GM18508 (cell line): Measurements from ENCODE around the gene TUSC2.

ENCODE experiments used
- ATAC-seq: cut with Tn5 transposase; IDR thresholded peaks from one replicate; pipeline ENCODE4 v1.9.1; 2021; ENCODE audit warnings: moderate number of reproducible peaks; ENCODE audit not compliant: insufficient read depth, unreplicated experiment

Gene TUSC2

GRCh38 chr3:50327943-50328691, at the start of gene TUSC2:
TSS of gene TUSC2 (minus strand) at chr3:50328223. CDS start at chr3:50328099, 124 bp downstream.
- ATAC-seq = peak; percentile 51

- no peak for ATAC-seq
These were observed 47.4 kb upstream of the TUSC2 start for GRCh38 chr3:50375258-50375931.

GRCh38 chr3:50374363-50375257, 46.6 kb upstream of the TUSC2 start:
- no peak for ATAC-seq

GRCh38 chr3:50373146-50374051, 45.4 kb upstream of the TUSC2 start:
- no peak for ATAC-seq

GRCh38 chr3:50372349-50372748, 44.3 kb upstream of the TUSC2 start:
- no peak for ATAC-seq

GRCh38 chr3:50371133-50371685, 43.2 kb upstream of the TUSC2 start:
- no peak for ATAC-seq

- no peak for ATAC-seq
These were observed 42.6 kb upstream of the TUSC2 start for GRCh38 chr3:50370594-50370993.

- ATAC-seq = no peak
These were observed 41.1 kb upstream of the TUSC2 start for GRCh38 chr3:50369012-50369670.

- no peak for ATAC-seq
These were observed 37.8 kb upstream of the TUSC2 start for GRCh38 chr3:50365842-50366220.

- no peak for ATAC-seq
These were observed 37.2 kb upstream of the TUSC2 start for GRCh38 chr3:50365080-50365841.

- ATAC-seq = no peak
These were observed 36.6 kb upstream of the TUSC2 start for GRCh38 chr3:50364573-50365079.

- no peak for ATAC-seq
These were observed 31.7 kb upstream of the TUSC2 start for GRCh38 chr3:50359760-50360110.

GRCh38 chr3:50358911-50359759, 31.1 kb upstream of the TUSC2 start, which contains the start of gene TMEM115:
TSS of gene TMEM115 (minus strand) at chr3:50359521. CDS start at chr3:50359063, 458 bp downstream.
- ATAC-seq = peak; percentile 89

- ATAC-seq = no peak
These were observed 30.4 kb upstream of the TUSC2 start for GRCh38 chr3:50358355-50358910.

GRCh38 chr3:50357481-50357880, 29.5 kb upstream of the TUSC2 start:
- no peak for ATAC-seq

- no peak for ATAC-seq
These were observed 28.5 kb upstream of the TUSC2 start for GRCh38 chr3:50356553-50356952.
